Suprapubic skin (tissue), 4 donors: Measurements from ENCODE around the gene PLEKHG4B. TPM values are rescaled to one million over a fixed set of nuclear protein-coding genes. Genes with fewer than 3 reads are reported as not detected.

Experiments
- DNase-seq, 2 donors: peaks; one replicate each; pipeline ENCODE4 v3.0.0-alpha.2; 2019; ENCODE audit warnings: low spot score in 2 of 2
- H3K27ac ChIP-seq: fragments of 200-600 bp; sonication (generic); one replicate; pipeline ENCODE4 v1.5.1; 2019
- H3K27me3 ChIP-seq: fragments of 200-600 bp; sonication (generic); one replicate; pipeline ENCODE4 v1.5.1; 2019
- H3K36me3 ChIP-seq: fragments of 200-600 bp; sonication (generic); one replicate; pipeline ENCODE4 v1.5.1; 2019
- H3K4me1 ChIP-seq: fragments of 200-600 bp; sonication (generic); one replicate; pipeline ENCODE4 v1.5.1; 2019
- H3K4me3 ChIP-seq: fragments of 200-600 bp; sonication (generic); one replicate; pipeline ENCODE4 v1.5.1; 2019; ENCODE audit warnings: mild to moderate bottlenecking
- H3K9me3 ChIP-seq: fragments of 200-600 bp; sonication (generic); one replicate; pipeline ENCODE4 v1.5.1; 2019
- EP300 ChIP-seq: sonication (generic); formaldehyde crosslinking; IDR thresholded peaks from one replicate; pipeline ENCODE4 v1.6.1; 2017; ENCODE audit warnings: antibody characterized with exemption
- POLR2A ChIP-seq, 2 donors: fragments of 450-650 bp; IDR thresholded peaks; one replicate each; pipeline ENCODE4 v1.6.1; 2017; ENCODE audit warnings: antibody characterized with exemption in 2 of 2, mild to moderate bottlenecking in 2 of 2, moderate library complexity in 2 of 2
- POLR2AphosphoS5 ChIP-seq, 3 donors: sonication (generic); formaldehyde crosslinking; IDR thresholded peaks; one replicate each; pipeline ENCODE4 v1.6.1; 2017; ENCODE audit warnings: antibody characterized with exemption in 3 of 3
- WGBS: methylation state at CpG from one replicate; pipeline ENCODE4 v1.1.5; 2018; 5-methylcytosine and 5-hydroxymethylcytosine counted together
- total RNA-seq, 4 donors: library from RNA; depleted of rRNA; stranded (reverse); fragments of >200 nt; gene quantifications; one replicate each; pipeline ENCODE4 v1.1.0, GENCODE V29; 2016
- TF ChIP-seq, protein P1 (sequence below), 2 donors: fragments of 200-600 bp in 1 of 2; fragments of 450-650 bp in 1 of 2; sonication (generic) in 1 of 2; IDR thresholded peaks; one replicate each; pipeline ENCODE4 v1.5.1; 2016 to 2019; ENCODE audit warnings: antibody characterized with exemption in 2 of 2, mild to moderate bottlenecking in 1 of 2, moderate library complexity in 1 of 2

Gene PLEKHG4B
- total RNA-seq, 4 donors from 2014 or later, result 0.45 to 2.4 (median 1.2) TPM

DNA sequence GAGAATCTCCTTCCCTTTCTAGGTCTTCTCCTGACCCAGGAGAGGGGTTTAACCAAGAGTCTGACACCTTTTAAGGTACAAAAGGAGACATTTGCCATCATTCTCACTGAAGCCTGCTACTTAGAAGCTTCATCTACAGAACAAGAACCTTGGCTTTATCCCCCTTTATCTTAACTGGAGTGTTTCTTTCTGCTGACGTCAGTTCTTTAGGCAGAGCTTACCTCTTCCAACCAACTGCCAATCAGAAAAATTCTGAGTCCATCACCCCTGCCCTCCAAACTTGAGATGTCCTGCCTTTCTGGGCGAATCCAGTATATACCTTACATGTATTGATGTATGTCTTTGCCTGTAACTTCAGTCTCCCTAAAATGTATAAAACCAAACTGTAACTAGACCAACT lies 37.2 kb downstream of the PLEKHG4B start:
- no peaks in the 10 kb centered on the region for H3K9me3 ChIP-seq
- no peak overlapping the region for H3K27ac ChIP-seq
- DNase-seq, result no peak
- H3K27me3 ChIP-seq, result no peaks in the 10 kb centered on the region
- TF ChIP-seq, protein P1, sequence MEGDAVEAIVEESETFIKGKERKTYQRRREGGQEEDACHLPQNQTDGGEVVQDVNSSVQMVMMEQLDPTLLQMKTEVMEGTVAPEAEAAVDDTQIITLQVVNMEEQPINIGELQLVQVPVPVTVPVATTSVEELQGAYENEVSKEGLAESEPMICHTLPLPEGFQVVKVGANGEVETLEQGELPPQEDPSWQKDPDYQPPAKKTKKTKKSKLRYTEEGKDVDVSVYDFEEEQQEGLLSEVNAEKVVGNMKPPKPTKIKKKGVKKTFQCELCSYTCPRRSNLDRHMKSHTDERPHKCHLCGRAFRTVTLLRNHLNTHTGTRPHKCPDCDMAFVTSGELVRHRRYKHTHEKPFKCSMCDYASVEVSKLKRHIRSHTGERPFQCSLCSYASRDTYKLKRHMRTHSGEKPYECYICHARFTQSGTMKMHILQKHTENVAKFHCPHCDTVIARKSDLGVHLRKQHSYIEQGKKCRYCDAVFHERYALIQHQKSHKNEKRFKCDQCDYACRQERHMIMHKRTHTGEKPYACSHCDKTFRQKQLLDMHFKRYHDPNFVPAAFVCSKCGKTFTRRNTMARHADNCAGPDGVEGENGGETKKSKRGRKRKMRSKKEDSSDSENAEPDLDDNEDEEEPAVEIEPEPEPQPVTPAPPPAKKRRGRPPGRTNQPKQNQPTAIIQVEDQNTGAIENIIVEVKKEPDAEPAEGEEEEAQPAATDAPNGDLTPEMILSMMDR (IDR thresholded peaks at IDR 0.05), result no peak
- TF ChIP-seq POLR2A (IDR thresholded peaks at IDR 0.05) (no peak), EP300 (no peak), POLR2AphosphoS5 (IDR thresholded peaks at IDR 0.05) (no peak)
- WGBS, result 83% methylated on average over 2 of the region's 2 CpGs
- no peak overlapping the region for H3K4me3 ChIP-seq
- no peaks in the 10 kb centered on the region for H3K36me3 ChIP-seq
- H3K4me1 ChIP-seq, result no peaks in the 10 kb centered on the region

DNA sequence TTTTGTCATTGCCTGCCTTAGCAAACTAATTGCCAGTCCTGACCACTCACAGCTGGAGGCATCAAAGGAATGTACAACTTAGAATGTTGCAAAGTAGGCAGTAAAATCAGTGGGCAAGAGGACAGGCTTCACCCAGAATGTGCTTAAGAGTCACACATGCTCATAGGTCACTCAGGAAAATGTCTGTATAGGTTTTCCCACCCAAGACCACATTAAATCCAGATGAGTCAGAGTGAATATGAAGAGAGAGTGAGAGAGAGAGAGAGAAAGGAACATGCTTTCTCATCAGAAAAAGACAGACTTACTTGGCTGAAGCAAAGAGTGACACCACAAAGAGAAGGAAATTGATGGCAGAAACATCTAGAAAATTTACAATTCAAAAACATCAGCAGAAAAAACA lies 37.9 kb downstream of the PLEKHG4B start:
- H3K27ac ChIP-seq, result no peak overlapping the region
- no peak for DNase-seq

DNA sequence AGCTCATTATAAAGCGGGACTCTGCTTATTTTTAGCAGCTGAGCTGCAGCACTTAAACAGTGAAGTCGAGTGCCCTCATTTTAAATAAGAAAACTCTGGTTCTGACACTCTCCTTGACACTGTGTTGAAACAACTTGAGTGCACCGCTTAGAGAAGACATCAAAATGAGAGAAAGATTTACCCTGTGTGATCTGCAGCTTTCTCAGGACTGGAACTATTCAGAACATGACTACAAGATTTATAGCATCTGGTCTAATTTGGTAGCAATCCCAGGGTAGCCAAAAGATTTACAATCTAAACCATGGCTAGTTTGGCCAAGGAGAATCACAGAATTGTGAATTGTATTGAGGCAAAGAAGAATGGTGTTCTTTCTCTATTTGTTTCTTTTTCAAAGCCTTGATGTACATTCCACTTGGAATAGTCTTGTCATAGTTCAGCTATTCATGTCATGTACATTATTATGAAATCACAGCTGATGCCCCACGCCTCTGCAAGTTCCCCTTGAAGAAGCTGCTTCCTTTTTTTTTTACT lies 38.7 kb downstream of the PLEKHG4B start:
- Histone ChIP-seq H3K27me3 (no peaks in the 10 kb centered on the region), H3K4me3 (no peak overlapping the region), H3K9me3 (no peaks in the 10 kb centered on the region), H3K4me1 (no peaks in the 10 kb centered on the region), H3K36me3 (no peaks in the 10 kb centered on the region), H3K27ac (no peak overlapping the region)
- 43% methylated on average over 4 of the region's 4 CpGs for WGBS
- DNase-seq, result no peak
- TF ChIP-seq POLR2A (IDR thresholded peaks at IDR 0.05) (no peak), EP300 (no peak), POLR2AphosphoS5 (IDR thresholded peaks at IDR 0.05) (no peak)
- TF ChIP-seq, protein P1 (IDR thresholded peaks at IDR 0.05), result no peak

More for the DNA sequence above, 37.9 kb downstream of the PLEKHG4B start:
- H3K9me3 ChIP-seq, result no peaks in the 10 kb centered on the region
- H3K4me3 ChIP-seq, result no peak overlapping the region
- H3K36me3 ChIP-seq, result no peaks in the 10 kb centered on the region
- no peaks in the 10 kb centered on the region for H3K27me3 ChIP-seq
- no peaks in the 10 kb centered on the region for H3K4me1 ChIP-seq
- TF ChIP-seq, protein P1 (IDR thresholded peaks at IDR 0.05), result no peak
- TF ChIP-seq POLR2A (IDR thresholded peaks at IDR 0.05) (no peak), EP300 (no peak), POLR2AphosphoS5 (IDR thresholded peaks at IDR 0.05) (no peak)

DNA sequence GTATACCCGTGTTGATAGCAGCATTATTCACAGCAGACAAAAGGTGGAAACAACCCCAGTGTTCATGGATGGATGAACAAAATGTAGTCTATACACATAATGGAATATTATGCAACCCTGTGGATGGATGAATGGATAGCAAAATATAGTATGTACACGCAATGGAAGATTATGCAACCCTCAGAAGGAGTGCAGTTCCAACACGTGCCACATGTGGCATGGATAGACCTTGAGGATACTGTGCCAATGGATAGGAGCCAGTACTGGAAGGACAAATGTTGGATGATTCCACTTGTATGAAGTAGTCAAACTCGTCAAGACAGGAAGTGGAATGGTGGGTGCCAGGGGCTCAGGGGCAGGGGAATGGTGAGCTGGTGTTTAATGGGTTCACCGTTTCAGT lies 44.9 kb downstream of the PLEKHG4B start:
- no peak for DNase-seq
- no peaks in the 10 kb centered on the region for H3K4me1 ChIP-seq
- H3K9me3 ChIP-seq, result no peaks in the 10 kb centered on the region
- TF ChIP-seq EP300, result no peak
- TF ChIP-seq POLR2AphosphoS5 (IDR thresholded peaks at IDR 0.05), result no peak
- TF ChIP-seq, protein P1 (IDR thresholded peaks at IDR 0.05), result no peak
- TF ChIP-seq POLR2A (IDR thresholded peaks at IDR 0.05), result no peak
- no peak overlapping the region for H3K4me3 ChIP-seq
- no peaks in the 10 kb centered on the region for H3K27me3 ChIP-seq
- WGBS, result 48% methylated on average over 5 of the region's 5 CpGs
- no peaks in the 10 kb centered on the region for H3K36me3 ChIP-seq
- no peak overlapping the region for H3K27ac ChIP-seq

DNA sequence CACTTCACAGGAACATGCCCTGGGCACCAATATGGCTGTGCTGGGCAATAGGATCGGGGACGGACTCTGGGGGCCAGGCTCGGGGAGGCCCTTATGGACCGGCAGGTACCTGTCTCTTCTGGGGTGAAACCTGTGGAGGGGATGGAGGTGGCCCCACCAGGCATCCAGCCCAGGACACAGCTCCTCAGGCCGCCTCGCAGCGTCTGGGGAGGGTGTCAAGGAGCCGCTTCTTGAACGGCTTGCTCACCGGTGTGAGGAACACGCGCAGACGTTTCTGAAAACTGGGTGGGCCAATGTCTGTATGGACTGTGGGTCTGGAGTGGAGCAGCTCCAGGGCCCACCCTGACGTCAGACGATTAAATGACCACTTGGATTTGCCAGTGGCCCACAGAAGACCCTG lies 45.8 kb downstream of the PLEKHG4B start:
- WGBS, result 88% methylated on average over 15 of the region's 15 CpGs
- no peaks in the 10 kb centered on the region for H3K4me1 ChIP-seq
- no peak for DNase-seq

More for the DNA sequence above, 45.8 kb downstream of the PLEKHG4B start:
- Histone ChIP-seq H3K27me3 (no peaks in the 10 kb centered on the region), H3K4me3 (no peak overlapping the region), H3K27ac (no peak overlapping the region), H3K36me3 (no peaks in the 10 kb centered on the region), H3K9me3 (no peaks in the 10 kb centered on the region)
- TF ChIP-seq POLR2A (IDR thresholded peaks at IDR 0.05), result no peak
- TF ChIP-seq EP300, result no peak
- no peak for TF ChIP-seq POLR2AphosphoS5 (IDR thresholded peaks at IDR 0.05)
- TF ChIP-seq, protein P1 (IDR thresholded peaks at IDR 0.05), result no peak
